ENCODE data around the gene XPNPEP2. TPM values are rescaled to one million over a fixed set of nuclear protein-coding genes. Genes with fewer than 3 reads are reported as not detected.

The XPNPEP2 gene
- total RNA-seq, 2 donors from 2014 or later, result 0.52 to 5.6 TPM

DNA sequence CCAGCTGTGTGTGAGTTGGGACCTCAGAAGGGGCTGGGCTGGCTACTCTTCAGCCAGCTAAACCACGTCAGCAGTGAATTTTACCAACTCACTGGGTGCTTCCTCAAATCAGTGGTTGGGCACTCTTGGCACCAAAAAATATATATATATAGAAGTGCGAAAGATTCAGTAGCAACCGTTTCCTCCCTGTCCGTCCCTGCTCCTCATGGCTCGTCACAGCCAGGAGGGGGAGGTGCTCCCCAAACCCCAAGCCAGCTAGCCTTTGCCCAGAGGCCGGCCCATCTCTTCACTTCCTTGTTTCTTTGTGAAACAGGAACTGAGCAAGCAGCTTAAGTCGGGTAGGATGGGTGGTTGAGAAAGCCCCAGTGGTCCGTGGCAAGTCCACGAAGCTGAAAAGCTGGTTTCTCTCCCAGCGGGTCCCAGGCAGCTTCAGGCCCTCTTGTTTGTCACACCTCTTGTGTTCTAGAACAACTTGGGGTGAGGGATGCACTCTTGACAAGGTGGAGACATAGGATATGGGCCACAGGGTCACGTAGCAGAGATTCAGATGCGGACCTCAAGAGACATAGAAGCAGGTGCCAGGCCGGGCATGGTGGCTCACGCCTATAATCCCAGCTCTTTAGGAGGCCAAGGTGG is 34.1 kb downstream of the XPNPEP2 start:
- Histone ChIP-seq H3K36me3 (replicated peaks in 1 of 2; ENCODE audit: insufficient read depth in 1 of 2, low read depth in 2 of 2) (no peaks in the 10 kb centered on the region), H3K27ac (peak overlapping the region in 1 of 4 donors; percentile 45), H3K9me3 (no peaks in the 10 kb centered on the region), H3K27me3 (no peaks in the 10 kb centered on the region), H3K4me1 (no peaks in the 10 kb centered on the region), H3K4me3 (no peak overlapping the region)
- DNase-seq, result peak in 2 of 4 donors; percentile 16 to 68
- no peak for ATAC-seq
- intact Hi-C loops (cut with DNase I), result no loop called here
- WGBS, 2 donors, result 77 to 83% methylated on average over 10 to 13 of the region's 14 CpGs
- TF ChIP-seq POLR2A (IDR thresholded peaks at IDR 0.05), result no peak
- TF ChIP-seq, protein P1, sequence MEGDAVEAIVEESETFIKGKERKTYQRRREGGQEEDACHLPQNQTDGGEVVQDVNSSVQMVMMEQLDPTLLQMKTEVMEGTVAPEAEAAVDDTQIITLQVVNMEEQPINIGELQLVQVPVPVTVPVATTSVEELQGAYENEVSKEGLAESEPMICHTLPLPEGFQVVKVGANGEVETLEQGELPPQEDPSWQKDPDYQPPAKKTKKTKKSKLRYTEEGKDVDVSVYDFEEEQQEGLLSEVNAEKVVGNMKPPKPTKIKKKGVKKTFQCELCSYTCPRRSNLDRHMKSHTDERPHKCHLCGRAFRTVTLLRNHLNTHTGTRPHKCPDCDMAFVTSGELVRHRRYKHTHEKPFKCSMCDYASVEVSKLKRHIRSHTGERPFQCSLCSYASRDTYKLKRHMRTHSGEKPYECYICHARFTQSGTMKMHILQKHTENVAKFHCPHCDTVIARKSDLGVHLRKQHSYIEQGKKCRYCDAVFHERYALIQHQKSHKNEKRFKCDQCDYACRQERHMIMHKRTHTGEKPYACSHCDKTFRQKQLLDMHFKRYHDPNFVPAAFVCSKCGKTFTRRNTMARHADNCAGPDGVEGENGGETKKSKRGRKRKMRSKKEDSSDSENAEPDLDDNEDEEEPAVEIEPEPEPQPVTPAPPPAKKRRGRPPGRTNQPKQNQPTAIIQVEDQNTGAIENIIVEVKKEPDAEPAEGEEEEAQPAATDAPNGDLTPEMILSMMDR (IDR thresholded peaks at IDR 0.05), result no peak

DNA sequence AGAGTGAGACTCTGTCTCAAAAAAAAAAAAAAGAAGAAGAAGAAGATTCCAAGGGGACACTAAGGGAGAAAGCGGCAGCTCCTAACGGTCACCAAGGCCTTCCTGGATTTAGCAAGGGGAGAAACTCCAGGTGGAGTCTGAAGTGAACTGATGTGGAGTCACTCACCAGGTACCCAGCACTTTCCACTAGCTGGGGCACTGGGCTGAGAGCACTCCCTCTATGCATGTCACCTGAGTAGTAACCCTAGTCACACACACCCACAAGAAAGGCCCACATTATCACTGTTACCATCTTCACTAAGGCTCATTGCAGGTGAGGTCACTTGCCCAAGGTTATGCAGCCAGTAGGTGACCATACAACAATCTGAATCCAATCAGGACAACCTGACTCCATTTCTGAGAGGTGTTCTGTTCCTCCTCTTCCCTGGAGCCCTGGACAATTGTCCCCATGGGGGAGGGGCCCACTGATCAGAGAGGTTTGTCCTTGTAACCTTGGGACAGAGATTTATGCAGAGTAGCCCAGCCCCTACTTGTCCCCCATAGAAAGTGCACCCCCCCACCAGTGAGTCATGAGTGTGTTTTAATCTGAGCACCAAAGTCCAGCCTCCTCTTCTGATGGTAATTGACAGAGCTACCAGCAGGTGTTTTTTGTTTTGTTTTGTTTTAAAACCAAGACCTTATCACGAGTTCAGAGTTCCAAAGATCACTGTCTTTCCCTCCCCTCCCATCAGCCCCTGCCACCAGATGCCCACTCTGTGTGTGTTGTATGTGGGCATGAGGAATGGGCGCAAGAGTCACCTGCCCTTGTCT is 35.1 kb downstream of the XPNPEP2 start:
- 68 to 79% methylated on average over 4 of the region's 4 CpGs for WGBS, 2 donors
- intact Hi-C loops (cut with DNase I), result no loop called here

DNA sequence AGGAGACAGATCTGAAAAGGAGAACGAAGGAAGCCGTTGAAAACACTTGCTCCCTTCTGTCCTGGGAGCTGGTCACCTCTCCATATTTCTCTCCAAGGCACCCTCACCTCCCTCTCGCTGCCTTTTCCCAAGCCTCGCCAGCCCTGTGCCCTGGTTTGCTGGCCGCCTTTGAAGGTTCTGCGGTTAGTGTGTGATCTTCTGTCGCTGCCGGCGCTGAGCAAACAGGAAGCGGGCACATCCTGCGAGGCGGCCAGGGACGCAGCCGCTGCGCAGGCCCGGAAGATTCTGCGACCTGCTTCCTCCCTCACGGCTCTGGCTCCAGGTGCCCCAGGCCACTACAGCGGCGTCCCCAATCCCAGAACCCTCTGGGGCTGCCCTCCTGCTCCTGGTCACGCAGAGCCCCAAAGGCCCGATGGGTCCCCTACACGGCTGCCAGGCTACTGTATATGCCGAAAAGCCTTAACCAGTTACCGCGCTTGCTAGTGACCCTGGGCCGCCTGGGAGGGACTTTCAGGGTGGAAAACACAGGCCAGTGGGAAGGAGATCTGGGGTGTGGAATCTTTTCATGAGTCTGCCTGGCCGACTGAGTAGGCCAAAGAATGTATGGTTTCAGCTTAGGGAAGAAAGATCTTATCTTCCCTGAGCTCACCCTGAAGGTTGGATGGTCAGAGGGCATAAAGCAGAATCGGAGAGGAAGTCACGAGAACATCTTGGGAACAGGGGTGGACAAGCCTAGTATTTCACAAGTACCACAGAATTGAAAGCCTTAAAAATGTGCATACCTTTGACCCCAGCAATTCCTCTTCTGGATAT is 38.6 kb downstream of the XPNPEP2 start:
- TF ChIP-seq POLR2A (IDR thresholded peaks at IDR 0.05), result peak in 1 of 3 donors; percentile 22
- TF ChIP-seq, protein P1 (IDR thresholded peaks at IDR 0.05), result no peak
- Histone ChIP-seq H3K27me3 (no peaks in the 10 kb centered on the region), H3K27ac (peak overlapping the region in 2 of 4 donors; percentile 40 to 66), H3K36me3 (replicated peaks in 1 of 2; ENCODE audit: insufficient read depth in 1 of 2, low read depth in 2 of 2) (no peaks in the 10 kb centered on the region), H3K9me3 (no peaks in the 10 kb centered on the region), H3K4me3 (no peak overlapping the region), H3K4me1 (no peaks in the 10 kb centered on the region)
- WGBS, 2 donors, result 30 to 59% methylated on average over 5 to 29 of the region's 30 CpGs
- intact Hi-C loops (cut with DNase I), result no loop called here
- ATAC-seq, result no peak
- DNase-seq, result peak in 2 of 4 donors; percentile 37 to 53

More for the DNA sequence above, 35.1 kb downstream of the XPNPEP2 start:
- DNase-seq (no peak), ATAC-seq (no peak)
- H3K27me3 ChIP-seq, result no peaks in the 10 kb centered on the region
- TF ChIP-seq POLR2A (IDR thresholded peaks at IDR 0.05), result no peak
- TF ChIP-seq, protein P1 (IDR thresholded peaks at IDR 0.05), result no peak
- no peaks in the 10 kb centered on the region for H3K36me3 ChIP-seq (replicated peaks in 1 of 2; ENCODE audit: insufficient read depth in 1 of 2, low read depth in 2 of 2)
- peak overlapping the region in 1 of 4 donors; percentile 45 for H3K27ac ChIP-seq
- no peaks in the 10 kb centered on the region for H3K9me3 ChIP-seq
- no peaks in the 10 kb centered on the region for H3K4me1 ChIP-seq
- no peak overlapping the region for H3K4me3 ChIP-seq

DNA sequence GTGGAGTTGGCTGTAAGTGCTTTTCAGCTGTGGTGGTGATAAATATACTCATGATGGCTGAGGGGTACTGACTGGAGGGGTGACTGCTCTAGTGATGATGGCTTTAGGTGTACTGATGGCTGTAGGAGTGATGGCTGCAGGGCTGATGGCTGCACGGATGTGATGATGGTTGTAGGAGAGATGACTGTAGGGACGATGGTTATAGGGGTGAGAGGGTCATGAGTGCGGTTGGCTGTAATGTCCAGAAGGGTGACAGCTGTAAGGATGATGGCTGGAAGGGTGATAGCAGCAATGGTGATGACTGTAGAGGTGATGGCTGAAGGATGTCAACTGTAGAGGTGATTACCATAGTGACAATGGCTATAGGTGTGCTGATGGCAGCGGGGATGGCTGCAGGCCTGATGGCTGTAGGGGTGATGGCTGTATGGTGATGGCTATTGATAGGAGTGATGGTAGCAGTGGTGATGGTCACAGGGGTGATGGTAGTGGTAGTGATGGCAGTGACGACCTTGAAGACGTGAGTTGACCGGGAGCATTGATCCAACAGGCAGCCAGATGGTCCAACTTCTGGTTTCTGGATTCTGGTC is 40.4 kb downstream of the XPNPEP2 start:
- TF ChIP-seq, protein P1 (IDR thresholded peaks at IDR 0.05), result no peak
- TF ChIP-seq POLR2A (IDR thresholded peaks at IDR 0.05), result no peak
- ATAC-seq (no peak), DNase-seq (no peak)
- Histone ChIP-seq H3K27ac (peak overlapping the region in 1 of 4 donors; percentile 41), H3K9me3 (no peaks in the 10 kb centered on the region), H3K4me1 (no peaks in the 10 kb centered on the region), H3K4me3 (no peak overlapping the region), H3K36me3 (replicated peaks in 1 of 2; ENCODE audit: insufficient read depth in 1 of 2, low read depth in 2 of 2) (no peaks in the 10 kb centered on the region), H3K27me3 (no peaks in the 10 kb centered on the region)
- WGBS, 2 donors, result 60 to 73% methylated on average over 7 of the region's 7 CpGs
- intact Hi-C loops (cut with DNase I), result no loop called here
